EL (cell line): ENCODE results near the gene PLAGL1.

Experiments
- DNase-seq: peaks from one replicate; pipeline ENCODE4 v3.0.0-alpha.2; 2016

PLAGL1 gene

DNA sequence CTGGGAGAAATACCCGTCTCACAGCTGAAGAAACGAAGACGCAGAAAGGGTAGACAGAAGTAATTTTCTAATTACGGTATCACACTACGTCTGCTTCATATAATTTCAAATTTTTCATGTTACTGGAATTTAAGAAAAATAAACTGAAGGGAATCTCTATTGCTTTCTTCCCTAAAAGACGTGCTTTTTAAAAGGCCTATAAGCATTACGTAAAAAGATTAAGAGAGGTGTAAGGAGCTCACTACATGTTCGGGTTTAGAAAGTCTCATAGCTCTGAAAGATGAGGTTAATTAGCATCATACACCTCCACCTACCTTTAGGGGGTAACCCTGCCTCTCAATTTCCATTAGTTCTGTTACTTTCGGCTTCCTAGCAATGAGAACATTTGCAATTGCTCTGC is 787 bp upstream of the PLAGL1 start:
- no peak for DNase-seq

DNA sequence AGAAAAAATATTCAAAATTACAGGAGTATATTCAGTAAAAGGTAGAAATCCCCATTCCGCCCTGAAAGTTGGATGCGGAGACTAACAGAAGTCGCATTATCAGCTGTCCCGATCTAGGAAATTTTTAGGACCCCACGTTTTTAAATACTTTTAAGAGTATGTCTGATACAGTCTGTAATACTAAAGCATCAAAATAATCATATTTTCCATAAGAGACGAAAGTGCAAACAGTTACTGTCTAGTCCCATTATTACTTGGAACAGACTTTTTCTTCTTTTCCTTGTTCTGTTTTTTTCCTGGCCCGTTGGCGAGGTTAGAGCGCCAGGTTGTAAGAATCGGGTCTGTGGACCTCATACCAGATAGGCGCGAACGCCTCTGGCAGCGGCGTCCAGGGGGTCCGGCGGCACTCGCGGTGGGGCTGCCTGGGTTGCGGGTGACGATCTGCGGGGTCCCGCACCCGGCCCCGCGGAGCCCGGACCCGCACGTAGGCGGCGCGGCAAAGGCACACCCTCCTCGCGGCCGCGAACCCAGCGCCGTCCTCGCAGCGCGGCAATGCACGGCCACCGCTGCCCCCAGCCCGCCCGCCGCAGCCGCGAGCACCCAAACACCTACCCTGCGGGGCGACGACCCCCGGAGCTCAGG is 460 bp downstream of the PLAGL1 start:
- peak; percentile 10 for DNase-seq

GRCh38 chr6:144006736-144007477 is 1.2 kb downstream of the PLAGL1 start:
- DNase-seq = peak; percentile 72

DNA sequence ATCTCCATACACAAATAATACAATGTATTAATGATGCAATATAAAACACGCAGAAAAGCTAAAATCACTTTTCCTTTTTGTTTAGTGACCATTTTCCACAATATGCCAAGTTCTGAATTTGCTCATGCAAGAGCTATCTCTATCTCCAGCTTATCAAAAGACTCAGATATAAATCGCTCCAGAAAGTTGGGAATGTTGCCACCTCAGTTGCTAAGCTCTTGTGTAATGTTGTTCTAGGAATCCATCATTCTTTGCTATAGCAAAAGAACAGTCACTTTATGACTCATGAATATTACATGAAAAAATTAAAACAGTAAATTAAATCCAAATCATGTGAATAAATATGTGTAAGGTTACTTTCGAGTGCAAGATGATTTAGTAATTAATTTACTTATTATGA is 8.7 kb downstream of the PLAGL1 start:
- peak; percentile 50 for DNase-seq

DNA sequence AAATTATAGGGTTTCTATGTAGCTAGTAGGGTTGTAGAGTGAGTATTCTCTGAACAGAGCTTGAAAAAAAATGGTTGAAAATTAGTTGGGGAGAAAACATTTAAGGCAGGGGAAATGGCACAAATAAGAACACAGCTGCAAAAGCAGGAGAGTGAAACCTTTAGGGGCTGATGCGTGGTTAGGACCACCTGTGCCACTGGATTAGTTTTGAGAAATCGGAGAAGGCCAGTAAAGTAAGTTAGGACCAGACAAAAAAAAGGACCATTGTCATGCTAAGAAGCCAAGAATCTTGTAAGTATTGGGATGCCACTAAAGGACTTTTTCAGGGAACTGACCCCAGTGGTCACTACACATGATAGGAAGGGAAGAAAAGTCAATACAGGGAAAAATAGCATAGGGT is 9.4 kb downstream of the PLAGL1 start:
- no peak for DNase-seq

DNA sequence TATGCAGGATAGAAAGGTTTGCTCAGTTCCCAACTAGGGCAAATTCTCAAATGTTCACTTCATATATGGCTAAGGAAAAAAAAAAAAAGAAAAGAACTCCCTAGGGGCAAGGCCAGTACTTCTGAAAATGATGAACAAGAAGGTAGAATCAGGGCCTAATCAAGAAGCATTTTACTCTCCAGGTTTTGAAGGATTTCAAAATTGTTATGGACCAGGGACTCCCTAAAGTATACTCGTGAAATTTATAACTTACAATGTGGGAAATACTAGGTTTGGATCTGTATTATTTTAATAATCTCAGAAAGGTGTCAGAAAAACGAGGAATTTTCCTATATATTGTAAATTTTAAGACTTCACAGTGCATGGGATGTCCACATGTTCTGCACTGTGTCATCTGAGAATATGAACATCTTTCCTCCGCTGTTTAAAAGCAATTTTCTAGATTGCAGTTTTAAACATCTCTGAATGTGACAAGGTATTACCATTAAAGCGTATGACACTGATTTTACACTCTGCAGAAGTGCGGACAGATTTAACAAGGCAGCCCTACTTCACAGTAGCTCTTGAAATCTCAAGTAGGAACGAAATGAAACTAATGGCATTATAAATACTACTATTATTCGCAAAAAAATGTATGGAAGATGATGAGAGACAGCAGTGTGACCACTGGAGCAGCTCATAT is 14.0 kb downstream of the PLAGL1 start:
- no peak for DNase-seq

DNA sequence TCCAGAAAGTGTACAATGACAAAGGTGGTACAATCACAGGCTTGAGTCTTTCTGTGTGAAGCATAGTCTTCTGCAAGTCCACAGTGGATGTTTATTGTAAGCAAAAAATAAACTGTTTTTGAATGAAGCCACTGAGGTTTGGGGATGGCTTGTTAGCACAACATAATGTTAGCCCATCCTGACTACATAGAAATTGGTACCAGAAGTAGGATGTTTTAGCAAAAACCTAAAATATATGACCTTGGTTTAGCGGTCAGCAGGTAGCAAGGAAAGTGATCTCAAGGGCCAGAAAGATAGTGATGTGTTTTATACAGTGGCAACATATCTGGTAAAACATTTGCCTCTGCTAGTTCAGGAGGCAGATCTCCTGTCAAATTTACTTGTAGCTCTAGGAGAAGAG is 15.8 kb downstream of the PLAGL1 start:
- no peak for DNase-seq

DNA sequence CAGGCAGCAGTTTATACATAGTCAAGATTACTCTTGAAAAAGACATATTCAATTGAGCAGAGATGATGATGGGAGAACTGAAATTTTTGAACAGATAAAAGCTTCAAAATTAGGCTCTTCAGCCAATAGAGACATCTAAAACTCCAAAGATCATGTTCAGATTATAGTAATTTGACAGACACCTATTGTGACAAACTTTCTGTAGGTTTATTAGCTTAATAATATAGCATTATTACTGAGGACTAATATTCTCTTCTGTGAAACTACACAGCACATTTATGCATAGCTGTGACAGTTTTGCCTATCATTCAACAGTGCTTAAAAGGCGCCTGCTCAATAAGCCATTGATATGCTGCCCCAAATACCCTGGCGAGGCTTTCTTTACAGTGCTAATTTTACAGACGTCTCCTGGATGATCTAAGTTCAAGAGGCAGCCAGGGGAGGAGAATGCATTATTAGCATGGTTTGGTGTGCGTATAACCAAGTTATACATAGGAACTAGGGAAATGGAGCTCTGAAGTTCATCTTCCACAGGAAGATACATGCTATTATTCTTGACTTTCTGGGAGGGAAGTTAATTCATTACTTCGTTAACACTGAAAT is 21.5 kb downstream of the PLAGL1 start:
- DNase-seq = no peak

DNA sequence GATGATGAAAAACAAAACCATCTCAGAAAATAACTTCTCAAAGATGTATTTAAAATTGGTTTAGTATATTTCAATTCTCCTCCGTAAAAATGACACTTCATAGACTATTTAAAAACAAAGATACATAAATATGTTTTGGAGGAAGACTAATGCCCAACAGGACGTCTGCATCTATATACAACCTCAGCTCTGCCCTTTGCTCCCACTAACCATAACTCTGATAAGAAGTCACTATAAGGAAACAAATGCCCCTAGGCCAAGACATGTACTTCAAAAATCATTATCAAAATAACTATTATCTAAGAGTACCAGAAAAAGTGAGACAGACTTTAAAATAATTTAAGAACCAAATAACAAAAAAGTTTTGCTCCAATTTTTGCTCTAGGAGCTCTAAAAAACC is 23.4 kb downstream of the PLAGL1 start:
- DNase-seq = no peak

DNA sequence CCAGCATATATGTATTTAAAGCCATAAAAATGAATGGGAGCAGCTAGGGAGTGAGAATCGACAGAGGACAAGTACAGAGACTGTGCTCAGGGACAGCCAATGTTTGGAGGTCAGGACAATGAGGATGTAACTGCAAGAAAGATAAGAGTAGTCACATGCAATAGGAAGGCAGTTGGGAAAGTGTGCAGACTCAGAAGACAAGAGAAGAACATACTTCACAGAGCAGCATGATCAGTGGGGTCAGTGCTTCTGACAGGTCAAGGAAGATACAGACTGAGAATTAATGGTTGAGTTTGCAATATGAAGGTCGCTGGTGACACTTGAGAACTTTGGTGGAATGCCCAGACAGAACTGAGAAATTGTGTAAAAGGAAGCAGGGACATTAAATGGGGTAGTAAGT is 25.1 kb downstream of the PLAGL1 start:
- no peak for DNase-seq

GRCh38 chr6:143980921-143981320 is 27.1 kb downstream of the PLAGL1 start:
- no peak for DNase-seq

- DNase-seq = no peak
Observed at GRCh38 chr6:143976806-143977349, 31.2 kb downstream of the PLAGL1 start.

- DNase-seq = no peak
Observed at GRCh38 chr6:143974089-143974488, 34.0 kb downstream of the PLAGL1 start.

GRCh38 chr6:143973097-143973966 is 34.7 kb downstream of the PLAGL1 start:
- no peak for DNase-seq

DNA sequence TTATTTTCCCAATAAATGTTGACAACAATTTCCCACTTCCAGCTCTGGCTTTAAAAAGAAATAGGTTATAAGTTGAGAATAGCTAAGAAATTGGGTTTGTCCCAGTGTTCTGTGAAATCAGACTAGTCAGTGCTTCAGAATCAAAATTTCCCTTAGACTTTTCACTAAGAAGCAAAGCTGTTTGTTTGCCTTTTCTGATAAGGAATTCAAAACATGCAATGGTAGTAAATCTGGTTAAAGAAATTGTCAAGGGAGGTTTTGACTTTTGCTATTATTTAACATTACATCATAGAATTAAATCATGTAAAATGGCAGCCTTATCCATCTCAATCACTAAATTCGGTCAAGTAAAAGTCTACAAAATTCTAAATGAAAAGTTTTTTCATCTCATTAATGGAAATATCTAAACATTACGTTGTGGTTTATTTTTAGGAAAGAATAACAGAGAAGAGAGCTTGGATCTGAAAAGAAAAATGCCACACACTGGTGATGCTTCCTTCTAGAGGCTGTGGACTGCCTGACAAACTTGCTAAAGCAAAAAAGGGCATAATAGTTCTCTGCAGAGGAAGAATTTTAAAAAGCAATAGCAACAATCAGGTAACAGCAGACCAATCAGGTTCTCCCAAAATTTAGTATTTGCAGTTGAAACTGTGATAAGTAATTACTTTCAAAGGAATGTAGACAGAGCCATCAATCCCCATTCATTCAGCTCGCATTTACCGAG is 36.4 kb downstream of the PLAGL1 start:
- DNase-seq = no peak

GRCh38 chr6:143970456-143971218 is 37.4 kb downstream of the PLAGL1 start:
- no peak for DNase-seq

GRCh38 chr6:143969077-143969476 is 39.0 kb downstream of the PLAGL1 start:
- DNase-seq = no peak

DNA sequence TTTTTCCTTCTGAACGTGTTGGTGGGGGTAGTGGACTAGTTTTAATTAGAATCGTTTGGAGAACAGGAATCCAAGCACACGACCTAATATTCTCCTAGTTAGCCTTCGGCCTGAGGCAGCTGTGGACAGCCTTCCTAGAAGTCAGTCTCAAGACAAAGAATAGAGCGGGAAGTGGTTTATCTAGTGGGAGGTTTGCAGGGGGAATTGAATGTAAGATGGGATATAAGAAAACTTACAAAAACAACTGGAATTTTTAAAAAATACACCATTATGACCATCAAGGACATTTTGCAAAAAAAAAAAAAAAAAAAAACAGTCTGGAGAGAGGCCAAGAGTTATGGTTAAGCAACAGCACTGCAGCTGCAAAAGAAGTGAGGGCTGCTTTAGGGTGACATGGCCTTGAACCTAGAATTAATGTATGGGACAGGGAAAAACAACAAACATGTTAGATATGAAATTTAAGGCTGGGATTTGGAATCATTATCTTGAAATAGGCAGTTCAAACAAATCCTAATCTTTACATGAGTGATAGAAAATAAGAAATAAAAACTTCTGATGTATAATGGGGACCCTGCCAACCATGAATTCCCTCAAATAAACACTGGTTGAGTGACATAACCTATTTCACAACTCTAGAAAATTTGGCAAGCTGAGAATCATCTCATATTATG is 40.2 kb downstream of the PLAGL1 start:
- no peak for DNase-seq

GRCh38 chr6:143966312-143966711 is 41.7 kb downstream of the PLAGL1 start:
- no peak for DNase-seq

GRCh38 chr6:143965503-143966171 is 42.4 kb downstream of the PLAGL1 start:
- peak; percentile 53 for DNase-seq
